Measurements from ENCODE around the gene TMEM117.
A peak's percentile ranks its signal among the peaks of the same experiment; 100 is the strongest.

Gene TMEM117

GRCh38 chr12:43887397-43887796 is 51.5 kb downstream of the TMEM117 start:
- no peak for DNase-seq

DNA sequence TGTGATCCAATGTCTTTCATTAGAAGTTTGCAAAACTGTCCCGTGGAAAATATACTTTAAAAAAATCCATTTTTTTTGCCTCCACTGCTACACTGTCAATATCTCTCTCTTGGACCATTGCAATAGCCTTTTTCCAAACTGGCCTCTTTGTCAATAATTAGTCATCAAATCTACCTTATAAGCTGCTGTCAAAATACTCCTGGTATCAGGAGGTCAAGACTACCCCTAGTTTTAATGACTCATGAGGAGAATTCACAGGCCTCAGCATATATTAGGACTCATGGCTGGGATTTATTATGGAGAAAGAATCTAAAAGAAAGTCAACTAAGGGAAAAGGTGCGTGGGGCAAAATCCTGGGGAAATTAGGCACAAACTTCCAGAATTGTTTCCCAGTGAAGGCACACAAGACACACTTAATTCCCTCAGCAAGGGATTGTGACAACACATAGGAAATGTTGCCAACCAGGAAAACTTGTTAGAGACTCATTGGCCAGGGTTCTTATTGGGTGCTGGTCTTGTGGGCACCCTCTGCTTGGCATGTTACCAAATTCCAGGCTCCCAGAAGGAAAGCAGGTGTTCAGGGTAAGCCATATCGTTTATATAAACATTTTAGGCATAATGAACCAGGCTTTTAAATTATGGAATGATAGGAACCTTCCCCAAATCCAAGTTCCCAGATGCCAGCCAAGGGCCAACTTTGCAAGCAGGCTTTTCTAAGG is 56.1 kb downstream of the TMEM117 start:
- no peak for DNase-seq

DNA sequence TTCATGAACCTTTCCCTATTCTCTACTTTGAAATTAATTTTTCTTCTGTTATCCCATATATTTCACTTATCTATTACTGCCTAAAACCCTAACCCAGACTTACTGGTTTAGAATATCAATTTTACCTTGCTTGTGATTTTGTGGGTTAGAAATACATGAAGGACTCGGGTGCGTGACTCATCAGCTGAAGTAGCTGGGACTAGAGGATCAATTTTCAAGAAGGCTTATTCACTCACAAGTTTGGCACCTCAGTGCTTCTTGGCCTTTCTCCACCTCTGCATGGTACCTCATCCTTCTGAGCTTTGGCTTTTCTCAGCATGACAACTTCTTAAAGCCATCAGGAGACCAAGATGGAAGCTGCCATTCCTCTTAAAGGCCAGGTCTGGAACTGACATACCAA is 57.8 kb downstream of the TMEM117 start:
- no peak for DNase-seq

DNA sequence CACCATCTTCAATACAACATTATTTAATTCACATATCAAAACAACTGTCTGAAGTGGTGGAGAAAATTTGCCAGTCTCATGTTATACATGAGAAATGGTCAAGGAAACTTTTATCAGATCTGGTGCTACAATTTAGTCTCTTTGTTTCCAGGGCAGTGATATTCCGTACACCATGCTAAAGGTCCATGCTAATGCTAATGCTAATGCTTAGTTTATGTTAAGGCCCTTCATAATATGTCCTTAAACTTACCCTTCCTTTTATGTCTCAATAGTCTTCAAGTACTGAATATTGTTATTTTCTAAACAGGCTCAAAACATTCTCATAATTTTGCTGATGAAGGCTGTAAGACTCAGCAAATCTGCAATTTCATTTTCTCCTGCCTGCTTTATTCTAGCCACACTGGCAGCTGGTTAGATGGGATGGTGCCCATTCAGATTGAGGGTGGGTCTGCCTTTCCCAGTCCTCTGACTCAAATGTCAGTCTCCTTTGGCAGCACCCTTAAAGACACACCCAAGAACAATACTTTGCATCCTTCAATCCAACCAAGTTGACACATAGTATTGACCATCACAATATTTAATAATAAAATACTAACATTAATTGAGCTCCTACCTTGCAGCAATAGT is 59.8 kb downstream of the TMEM117 start:
- no peak for DNase-seq

GRCh38 chr12:43896496-43896895 is 60.6 kb downstream of the TMEM117 start:
- no peak for DNase-seq

- DNase-seq = no peak
Measured at GRCh38 chr12:43898474-43898873, 62.6 kb downstream of the TMEM117 start.

DNA sequence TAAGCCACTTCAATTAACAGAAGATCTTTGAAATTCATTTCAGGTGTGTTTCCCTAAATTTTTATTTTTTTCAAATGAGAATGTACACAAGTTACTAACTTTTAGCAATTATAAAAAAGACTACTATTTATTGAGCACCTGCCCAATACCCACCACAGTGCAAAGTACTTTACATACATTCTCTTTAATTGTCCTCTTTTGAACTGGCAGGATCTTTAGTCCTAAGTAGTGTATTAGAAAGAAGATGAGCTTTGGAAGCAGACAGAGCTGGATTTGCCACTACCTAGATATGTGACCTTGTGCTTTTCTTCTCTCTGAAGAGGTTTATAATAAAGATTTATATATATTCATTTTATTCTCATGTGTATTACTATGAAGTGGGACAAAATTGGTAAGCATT is 63.7 kb downstream of the TMEM117 start:
- no peak for DNase-seq

GRCh38 chr12:43903686-43904085 is 67.8 kb downstream of the TMEM117 start:
- no peak for DNase-seq

GRCh38 chr12:43912859-43913258 is 77.0 kb downstream of the TMEM117 start:
- no peak for DNase-seq

GRCh38 chr12:43914391-43914790 is 78.5 kb downstream of the TMEM117 start:
- DNase-seq = no peak

DNA sequence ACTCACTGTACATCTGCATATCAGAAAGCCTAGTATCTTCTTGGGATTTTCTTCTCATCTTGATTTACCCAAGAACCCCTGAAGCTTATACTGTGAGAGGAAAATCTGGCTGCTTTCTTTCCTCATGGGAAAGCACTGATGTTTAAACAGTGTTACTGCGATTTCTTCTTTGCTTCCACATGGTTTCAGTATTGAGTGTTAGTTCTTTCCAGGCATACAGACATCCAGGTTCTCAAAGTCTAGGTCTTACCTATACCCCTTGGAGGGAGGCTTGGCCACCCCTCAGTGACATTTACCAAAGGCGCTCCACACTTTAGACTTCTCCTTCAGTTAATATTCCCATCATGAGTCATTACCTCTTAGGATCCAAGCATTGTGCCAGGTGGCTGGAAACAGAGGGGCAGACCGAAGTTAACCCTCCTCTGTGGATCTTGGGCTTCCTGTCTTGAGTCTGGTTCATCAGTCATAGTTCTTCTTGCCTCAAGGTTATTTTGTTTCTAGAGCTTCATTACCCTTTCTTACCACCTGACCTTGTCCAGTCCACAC is 79.1 kb downstream of the TMEM117 start:
- DNase-seq = no peak

DNA sequence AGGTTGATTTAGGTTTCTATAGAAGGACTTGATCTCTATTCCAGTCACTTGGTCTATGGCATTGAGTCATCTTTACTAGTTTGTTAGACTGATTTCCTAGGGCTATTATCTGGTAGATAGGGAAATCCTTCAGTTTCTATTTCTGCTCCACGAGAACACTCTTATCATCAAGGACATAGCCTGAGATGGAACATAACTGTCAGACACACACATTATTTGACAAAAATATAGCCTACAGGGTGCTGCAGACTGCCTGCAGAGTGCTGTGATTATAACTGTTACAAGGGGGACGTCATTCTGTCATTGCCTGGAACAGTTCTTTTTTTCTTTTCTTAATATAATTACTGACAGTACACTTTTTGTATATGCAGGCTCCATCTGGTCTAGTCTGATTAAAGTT is 82.0 kb downstream of the TMEM117 start:
- no peak for DNase-seq

- no peak for DNase-seq
Measured at GRCh38 chr12:43921666-43922337, 85.9 kb downstream of the TMEM117 start.

- DNase-seq = no peak
Measured at GRCh38 chr12:43930032-43930431, 94.2 kb downstream of the TMEM117 start.

DNA sequence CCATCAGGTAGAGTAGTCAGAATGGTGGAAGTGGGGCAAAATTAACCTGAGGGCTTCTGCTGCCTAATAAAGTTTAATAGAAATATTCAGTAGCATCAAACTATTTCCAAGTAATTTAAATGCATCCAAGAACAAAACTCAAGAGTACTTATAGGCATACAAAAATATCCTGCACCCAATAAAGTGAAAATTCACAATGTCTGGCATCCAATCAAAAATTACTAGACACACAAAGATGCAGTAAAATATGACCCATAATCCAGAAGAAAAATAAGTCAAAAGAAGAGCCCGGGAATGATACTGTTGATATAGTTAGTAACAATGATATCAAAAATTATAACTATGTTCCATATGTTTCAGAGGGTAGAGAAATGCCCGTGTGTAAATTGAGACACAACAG is 95.3 kb downstream of the TMEM117 start:
- no peak for DNase-seq

DNA sequence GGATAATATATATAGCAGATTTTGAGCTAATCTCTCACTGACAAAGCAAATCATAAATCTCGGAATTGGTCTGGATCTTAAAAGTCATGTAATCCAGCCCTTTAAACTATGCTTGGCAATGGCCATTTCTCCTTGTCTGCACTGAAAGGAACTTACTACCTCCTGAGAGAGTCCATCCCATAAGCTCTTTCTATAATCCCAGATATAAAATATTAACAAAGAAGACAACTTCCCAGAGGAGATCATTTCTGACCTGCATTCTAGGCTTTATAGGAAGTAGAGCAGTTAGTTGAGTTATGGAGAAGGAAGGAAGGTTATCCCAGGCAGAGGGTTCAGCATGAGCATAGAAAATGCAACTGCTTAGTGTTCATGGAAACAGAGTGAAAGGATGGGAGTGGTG is 99.7 kb downstream of the TMEM117 start:
- no peak for DNase-seq

DNA sequence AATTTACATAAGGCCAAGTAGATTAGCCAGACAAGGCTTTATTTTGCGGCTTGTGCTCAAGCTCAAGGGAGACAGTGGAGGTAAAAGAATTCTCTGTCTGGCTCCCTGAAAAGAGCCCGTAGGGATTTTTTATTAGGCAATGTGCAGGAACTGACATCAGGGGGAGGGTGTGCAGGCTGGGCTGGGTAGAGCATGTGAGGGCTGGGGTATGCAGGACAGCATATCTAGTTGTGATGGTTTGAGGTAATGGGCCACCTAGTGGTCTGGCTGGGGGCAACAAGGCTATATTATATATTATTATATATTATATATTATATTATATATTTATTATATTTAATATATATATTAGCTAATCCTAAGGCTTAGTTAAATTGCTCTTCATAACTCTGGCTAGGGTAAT is 102.1 kb downstream of the TMEM117 start:
- DNase-seq = peak; percentile 4

- no peak for DNase-seq
Measured at GRCh38 chr12:43942379-43942778, 106.5 kb downstream of the TMEM117 start.

- DNase-seq = no peak
Measured at GRCh38 chr12:43945983-43946382, 110.1 kb downstream of the TMEM117 start.

- DNase-seq = no peak
Measured at GRCh38 chr12:43951286-43951685, 115.4 kb downstream of the TMEM117 start.

DNA sequence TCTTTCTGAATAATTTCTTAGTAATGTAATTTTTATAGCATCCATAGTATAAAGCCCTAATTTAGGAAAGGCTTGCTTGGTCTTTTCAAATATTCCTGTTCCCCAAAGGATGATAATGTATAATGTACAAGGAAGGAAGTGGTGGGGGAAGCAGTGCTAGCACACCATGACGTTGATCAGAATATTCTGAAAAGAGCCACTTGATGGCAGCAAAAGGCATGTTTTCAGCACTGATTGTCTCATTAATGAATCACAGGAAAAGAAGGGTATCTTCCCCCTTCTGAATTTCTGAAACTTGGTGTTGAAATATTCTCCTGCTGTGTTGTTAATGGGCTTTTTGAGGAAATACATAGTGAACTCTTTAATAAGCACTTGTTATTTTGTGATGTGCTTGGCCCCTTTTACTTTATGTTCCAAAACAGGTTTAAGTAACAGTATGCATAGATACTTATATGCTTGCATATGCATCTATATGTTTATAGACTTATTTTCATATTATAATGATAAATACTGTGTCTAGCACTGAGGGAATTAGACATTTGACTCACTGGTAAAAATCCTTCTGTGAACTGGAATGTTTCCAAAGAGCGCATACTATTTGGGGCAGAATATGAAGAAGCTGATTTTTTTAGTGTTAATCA is 122.0 kb downstream of the TMEM117 start:
- DNase-seq = peak; percentile 2

DNA sequence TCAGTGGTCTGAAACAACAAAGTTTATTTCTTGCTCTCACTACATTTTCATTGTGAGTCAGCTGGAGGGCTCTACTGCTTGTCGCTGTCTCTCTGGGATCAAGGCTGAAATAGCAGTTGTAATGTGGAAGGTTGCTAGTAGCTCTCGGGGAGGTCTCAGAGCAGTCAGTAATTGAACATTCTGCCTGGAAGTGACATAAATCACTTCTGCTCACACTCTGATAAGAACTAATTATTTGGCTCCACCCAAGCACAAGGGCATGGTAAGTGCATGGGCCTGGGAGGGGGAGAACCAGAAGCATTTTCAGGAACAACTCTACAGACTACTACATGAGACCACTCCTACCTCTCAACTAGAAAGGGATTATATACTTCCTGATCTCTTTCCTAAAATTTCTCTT is 128.2 kb downstream of the TMEM117 start:
- DNase-seq = no peak

- DNase-seq = no peak
Measured at GRCh38 chr12:43964961-43965360, 129.1 kb downstream of the TMEM117 start.

GRCh38 chr12:43965899-43966298 is 130.0 kb downstream of the TMEM117 start:
- no peak for DNase-seq

All from stimulated activated CD4-positive, alpha-beta T cell treated with anti-CD3 and anti-CD28 coated beads, Interleukin-15, amount 100 ng/mL, for 24 hours (primary cell).